Upper lobe of right lung (tissue), 1 donor: ENCODE measurements around the gene FAM241B. TPM values are rescaled to one million over a fixed set of nuclear protein-coding genes. Genes with fewer than 3 reads are reported as not detected.

Source experiments
- ATAC-seq: fragments of 200-7000 bp; cut with Tn5 transposase; one replicate; pipeline ENCODE4 v1.9.1; 2020; ENCODE audit warnings: mild to moderate bottlenecking, moderate library complexity
- DNase-seq: peaks from one replicate; pipeline ENCODE4 v3.0.0-alpha.2; 2020
- H3K27ac ChIP-seq: fragments of 200-600 bp; one replicate; pipeline ENCODE4 v1.8.0; 2022
- H3K27me3 ChIP-seq: fragments of 200-600 bp; one replicate; pipeline ENCODE4 v1.8.0; 2022; ENCODE audit warnings: mild to moderate bottlenecking
- H3K36me3 ChIP-seq: fragments of 200-600 bp; one replicate; pipeline ENCODE4 v1.8.0; 2022
- H3K4me1 ChIP-seq: fragments of 200-600 bp; one replicate; pipeline ENCODE4 v1.8.0; 2022
- H3K4me3 ChIP-seq: fragments of 200-600 bp; one replicate; pipeline ENCODE4 v1.8.0; 2022; ENCODE audit warnings: mild to moderate bottlenecking
- H3K9me3 ChIP-seq: fragments of 200-600 bp; one replicate; pipeline ENCODE4 v1.8.0; 2022
- CTCF ChIP-seq: fragments of 200-600 bp; IDR thresholded peaks from one replicate; pipeline ENCODE4 v1.8.0; 2022; ENCODE audit warnings: antibody characterized with exemption
- intact Hi-C: fragments of 100-400 bp; cut with DNase I; formaldehyde crosslinking; loops from one replicate; pipeline ENCODE4 v1.11.0; 2022
- total RNA-seq: library from RNA; stranded (reverse); fragmentation: NEBNext Ultra II Directional; extraction: Animal tissue kit (Norgen Biotek cat#: 25700); gene quantifications from one replicate; pipeline ENCODE4 v1.2.1, GENCODE V29; 2021
- donor health status: DM: no; HTN: yes; CAD: no; lungs with severe emphysema.

The FAM241B gene
- total RNA-seq, 1 donor from 2014 or later: 5.2 TPM

GRCh38 chr10:69653561-69653960, 23.5 kb downstream of the FAM241B start:
- no peaks in the 10 kb centered on the region for H3K9me3 ChIP-seq
- no peak for TF ChIP-seq CTCF
- DNase-seq (no peak), ATAC-seq (no peak)
- H3K4me1 ChIP-seq: no peaks in the 10 kb centered on the region
- H3K36me3 ChIP-seq: no peaks in the 10 kb centered on the region
- no peak overlapping the region for H3K27ac ChIP-seq
- intact Hi-C loops: no loop called here
- no peaks in the 10 kb centered on the region for H3K27me3 ChIP-seq
- H3K4me3 ChIP-seq: no peak overlapping the region

- ATAC-seq (no peak), DNase-seq (no peak)
- Histone ChIP-seq H3K27ac (no peak overlapping the region), H3K36me3 (no peaks in the 10 kb centered on the region), H3K27me3 (no peaks in the 10 kb centered on the region), H3K4me3 (no peak overlapping the region), H3K4me1 (no peaks in the 10 kb centered on the region), H3K9me3 (no peaks in the 10 kb centered on the region)
- intact Hi-C loops: no loop called here
- no peak for TF ChIP-seq CTCF
Observed at GRCh38 chr10:69655124-69655867, 25.2 kb downstream of the FAM241B start.

- H3K27ac ChIP-seq: no peak overlapping the region
- no peaks in the 10 kb centered on the region for H3K9me3 ChIP-seq
- intact Hi-C loops: no loop called here
- no peak overlapping the region for H3K4me3 ChIP-seq
- no peaks in the 10 kb centered on the region for H3K27me3 ChIP-seq
- ATAC-seq (no peak), DNase-seq (no peak)
- no peaks in the 10 kb centered on the region for H3K36me3 ChIP-seq
- TF ChIP-seq CTCF: no peak
- no peaks in the 10 kb centered on the region for H3K4me1 ChIP-seq
Observed at GRCh38 chr10:69655868-69656555, 26.0 kb downstream of the FAM241B start.

- no peak for TF ChIP-seq CTCF
- H3K27ac ChIP-seq: no peak overlapping the region
- H3K27me3 ChIP-seq: no peaks in the 10 kb centered on the region
Observed at GRCh38 chr10:69656742-69657269, 26.8 kb downstream of the FAM241B start.

DNA sequence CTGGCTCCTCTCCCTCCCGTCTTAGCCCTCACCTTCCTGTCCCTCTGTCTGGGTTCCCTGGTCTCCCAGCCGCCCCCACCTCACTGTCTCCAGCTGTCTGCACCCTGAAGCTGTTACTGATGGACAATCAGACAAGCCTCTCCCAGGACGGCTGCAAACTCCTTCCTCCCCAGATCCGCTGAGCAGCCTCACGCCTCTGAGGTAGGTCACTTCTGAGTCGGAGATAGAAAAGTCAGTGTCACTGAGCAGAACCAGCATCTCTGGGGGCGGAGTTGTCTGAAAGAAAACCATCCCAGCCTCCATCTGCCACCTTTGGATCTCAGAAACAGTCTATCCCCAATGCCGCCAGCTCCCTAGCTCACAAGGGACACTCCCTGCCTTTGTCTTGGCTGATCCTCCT, 27.4 kb downstream of the FAM241B start:
- Histone ChIP-seq H3K4me3 (no peak overlapping the region), H3K27me3 (no peaks in the 10 kb centered on the region), H3K9me3 (no peaks in the 10 kb centered on the region), H3K4me1 (no peaks in the 10 kb centered on the region), H3K36me3 (no peaks in the 10 kb centered on the region), H3K27ac (no peak overlapping the region)
- TF ChIP-seq CTCF: no peak
- intact Hi-C loops: no loop called here
- DNase-seq (no peak), ATAC-seq (no peak)

More at GRCh38 chr10:69656742-69657269, 26.8 kb downstream of the FAM241B start:
- Histone ChIP-seq H3K9me3 (no peaks in the 10 kb centered on the region), H3K4me3 (no peak overlapping the region), H3K4me1 (no peaks in the 10 kb centered on the region), H3K36me3 (no peaks in the 10 kb centered on the region)
- intact Hi-C loops: no loop called here
- DNase-seq (no peak), ATAC-seq (no peak)
